ENCODE data around the gene AGAP6.
"Not testable (repeated sequence)": the region's sequence is repeated elsewhere in the genome, so short reads cannot be mapped to it uniquely, and the experiment has no call there.

The AGAP6 gene

DNA sequence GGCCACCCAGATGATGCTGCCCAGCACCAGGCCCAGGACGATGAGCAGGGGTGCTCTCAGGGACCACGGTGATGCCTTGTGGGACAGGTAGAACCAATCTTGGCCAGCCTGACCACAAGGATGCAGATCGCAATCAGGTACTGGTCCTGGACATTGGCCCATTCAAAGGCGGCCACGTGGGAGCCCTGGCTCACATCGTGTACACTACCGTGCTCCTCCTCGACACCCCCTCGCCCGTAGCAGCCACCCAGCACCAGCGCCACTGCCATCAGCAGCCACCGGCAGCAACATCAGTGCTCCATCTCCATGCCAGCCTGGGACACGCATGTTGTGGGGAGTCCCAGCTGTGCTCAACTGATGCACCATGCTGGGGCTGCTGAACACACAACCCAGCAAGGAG lies 39.0 kb downstream of the AGAP6 start:
- no peak for DNase-seq

DNA sequence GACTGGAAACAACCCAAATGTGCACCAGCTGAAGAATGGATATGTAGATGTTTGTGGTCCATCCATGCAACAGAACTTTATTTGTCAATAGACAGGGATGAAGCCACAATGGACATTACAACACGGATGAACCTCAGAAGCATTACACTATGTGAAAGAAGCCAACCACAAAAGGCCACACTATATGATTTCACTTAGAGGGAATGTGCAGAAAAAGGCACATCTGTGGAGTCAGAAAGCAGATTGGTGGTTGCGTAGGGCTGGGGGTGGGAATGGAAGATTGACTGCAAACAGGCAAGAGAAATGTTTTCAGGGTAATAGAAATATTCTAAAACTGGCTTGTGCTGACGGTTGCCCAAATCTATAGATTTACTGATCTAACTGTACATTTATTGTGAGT lies 45.3 kb downstream of the AGAP6 start:
- no peak for DNase-seq

DNA sequence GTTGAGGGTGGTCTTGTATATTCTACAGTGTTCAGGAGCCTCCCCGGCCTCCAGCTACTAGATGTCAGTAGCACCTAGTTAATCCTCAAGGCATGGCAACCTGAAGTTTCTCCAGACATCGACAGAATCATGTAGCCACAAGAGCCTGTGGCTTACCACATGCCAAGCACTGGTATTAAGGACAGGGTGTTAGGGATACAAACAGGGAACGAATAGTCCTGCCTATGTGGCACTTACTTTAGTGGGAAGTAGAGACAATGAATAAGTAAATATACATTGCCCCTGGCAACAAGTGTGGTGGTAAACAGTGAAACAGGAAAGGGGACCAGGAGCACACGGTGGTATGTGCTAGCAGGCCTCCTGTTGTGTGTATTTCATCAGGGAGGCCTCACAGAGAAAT lies 47.1 kb downstream of the AGAP6 start:
- not testable (repeated sequence) for DNase-seq

DNA sequence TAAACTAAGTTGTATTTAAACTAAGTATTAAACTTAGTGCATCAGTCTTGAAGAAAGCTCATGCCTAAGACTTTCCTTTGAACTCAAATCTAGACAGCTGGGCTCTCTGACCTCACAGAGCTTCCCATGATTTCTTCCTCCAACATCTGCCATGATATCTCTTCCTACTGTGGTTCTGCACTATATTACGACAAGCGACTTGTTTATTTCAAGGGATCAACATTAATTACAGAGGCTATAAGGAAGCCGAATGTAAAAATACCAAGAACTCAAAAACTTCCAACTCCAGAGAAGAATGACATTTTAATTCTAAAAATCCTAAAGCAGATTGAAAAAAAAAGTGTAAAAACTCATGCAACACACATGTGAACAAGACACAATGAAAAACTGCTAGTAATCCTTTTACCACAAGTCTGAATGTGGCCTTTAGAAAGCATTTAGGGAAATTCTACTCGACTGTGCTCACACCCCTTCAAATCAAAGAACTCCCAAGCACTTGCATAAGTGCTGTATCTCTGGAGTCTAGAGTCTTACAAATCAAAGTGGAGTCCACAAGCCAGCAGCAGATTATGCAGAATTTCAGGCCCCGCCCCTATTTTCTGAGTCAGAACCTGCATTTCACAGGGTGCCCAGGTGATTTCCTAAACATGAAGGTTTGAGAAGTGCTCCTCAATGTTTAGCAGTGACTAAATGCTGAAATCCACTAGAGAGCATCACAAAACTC lies 56.9 kb downstream of the AGAP6 start:
- DNase-seq = no peak

DNA sequence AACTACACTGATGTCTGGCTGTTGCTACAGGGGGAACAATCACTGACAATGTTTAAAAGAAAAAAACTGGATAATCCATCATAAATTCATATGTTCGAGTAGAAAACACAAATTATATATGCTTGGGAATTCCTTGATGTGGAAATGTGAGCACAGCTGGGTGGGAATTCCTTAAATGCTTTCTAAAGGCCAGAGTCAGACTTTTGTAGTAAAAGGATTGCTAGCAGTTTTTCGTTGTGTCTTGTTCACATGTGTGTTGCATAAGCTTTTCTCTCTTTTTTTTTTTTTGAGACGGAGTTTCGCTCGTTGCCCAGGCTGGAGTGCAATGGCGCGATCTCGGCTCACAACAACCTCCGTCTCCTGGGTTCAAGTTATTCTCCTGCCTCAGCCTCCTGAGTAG lies 58.3 kb downstream of the AGAP6 start:
- not testable (repeated sequence) for DNase-seq

DNA sequence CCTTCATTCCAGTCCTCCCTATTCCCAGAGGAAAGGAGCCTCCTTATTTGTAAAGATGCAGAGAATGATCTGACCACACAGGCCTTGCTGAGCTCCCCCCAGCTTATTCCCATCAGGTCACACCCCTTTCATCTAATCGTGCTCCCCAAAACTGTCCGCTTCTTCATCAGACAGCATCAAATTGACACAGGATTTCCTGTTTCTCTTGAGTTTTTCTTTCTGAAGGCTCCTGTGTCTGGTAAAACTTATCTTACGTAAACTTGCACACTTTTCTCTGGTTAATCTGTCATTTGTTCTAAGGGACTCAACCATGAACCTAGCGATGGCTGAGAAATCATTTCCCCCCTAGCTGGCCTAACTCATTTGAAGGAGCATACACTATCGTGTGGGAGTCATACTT lies 59.4 kb downstream of the AGAP6 start:
- not testable (repeated sequence) for DNase-seq

DNA sequence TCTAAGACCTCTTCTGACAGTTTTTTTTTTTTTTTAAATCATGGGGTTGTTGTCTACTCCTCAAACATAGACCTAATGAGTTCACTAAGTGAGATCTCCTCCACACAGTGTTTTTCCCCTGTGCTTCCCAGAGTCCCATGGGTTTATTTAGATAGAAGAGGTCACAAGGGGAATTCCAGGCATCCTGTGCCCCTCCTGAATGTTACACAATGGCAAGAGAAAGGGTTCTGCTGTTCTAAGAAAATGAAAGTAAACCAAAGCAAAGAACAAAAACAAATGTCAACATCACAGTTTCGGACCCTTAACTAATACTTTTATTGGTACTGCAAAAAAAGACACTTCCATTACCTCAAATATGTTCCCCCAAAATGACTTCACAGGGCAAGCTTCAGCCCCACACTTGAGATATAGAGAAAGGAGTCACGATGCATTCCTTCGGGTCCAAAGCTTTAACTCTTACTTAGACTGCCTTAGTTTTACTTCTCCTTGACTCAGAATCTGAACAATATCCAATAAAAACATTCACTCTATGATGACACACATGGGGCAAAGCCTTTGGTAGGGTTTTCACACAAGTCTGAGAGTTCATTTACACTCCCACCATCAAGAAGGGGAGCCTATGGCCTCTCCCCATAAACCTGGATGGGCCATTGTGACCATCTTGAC lies 63.9 kb downstream of the AGAP6 start:
- not testable (repeated sequence) for DNase-seq

DNA sequence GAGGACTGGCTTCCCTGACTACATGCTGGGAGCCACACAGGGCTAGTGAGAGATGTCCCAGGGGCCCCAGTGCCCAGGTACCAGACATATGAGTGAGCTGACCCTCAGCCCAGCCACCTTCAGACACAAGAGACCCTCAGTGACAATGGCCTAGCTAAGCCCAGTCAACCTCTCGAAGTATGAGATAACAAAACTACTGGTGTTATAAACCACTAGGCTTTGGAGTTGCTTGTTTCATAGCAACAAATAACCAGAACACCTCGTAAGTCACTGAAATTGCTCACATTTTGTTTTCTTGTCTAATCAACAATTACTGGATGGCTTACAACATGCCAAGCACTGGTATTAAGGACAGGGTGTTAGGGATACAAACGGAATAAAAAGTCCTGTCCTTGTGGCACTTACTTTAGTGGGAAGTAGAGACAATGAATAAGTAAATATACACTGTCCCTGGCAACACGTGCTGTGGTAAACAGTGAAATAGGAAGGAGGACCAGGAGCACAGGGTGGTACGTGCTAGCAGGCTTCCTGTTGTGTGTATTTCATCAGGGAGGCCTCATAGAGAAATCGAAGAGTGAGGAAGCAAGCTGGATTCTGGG lies 64.7 kb downstream of the AGAP6 start:
- not testable (repeated sequence) for DNase-seq

DNA sequence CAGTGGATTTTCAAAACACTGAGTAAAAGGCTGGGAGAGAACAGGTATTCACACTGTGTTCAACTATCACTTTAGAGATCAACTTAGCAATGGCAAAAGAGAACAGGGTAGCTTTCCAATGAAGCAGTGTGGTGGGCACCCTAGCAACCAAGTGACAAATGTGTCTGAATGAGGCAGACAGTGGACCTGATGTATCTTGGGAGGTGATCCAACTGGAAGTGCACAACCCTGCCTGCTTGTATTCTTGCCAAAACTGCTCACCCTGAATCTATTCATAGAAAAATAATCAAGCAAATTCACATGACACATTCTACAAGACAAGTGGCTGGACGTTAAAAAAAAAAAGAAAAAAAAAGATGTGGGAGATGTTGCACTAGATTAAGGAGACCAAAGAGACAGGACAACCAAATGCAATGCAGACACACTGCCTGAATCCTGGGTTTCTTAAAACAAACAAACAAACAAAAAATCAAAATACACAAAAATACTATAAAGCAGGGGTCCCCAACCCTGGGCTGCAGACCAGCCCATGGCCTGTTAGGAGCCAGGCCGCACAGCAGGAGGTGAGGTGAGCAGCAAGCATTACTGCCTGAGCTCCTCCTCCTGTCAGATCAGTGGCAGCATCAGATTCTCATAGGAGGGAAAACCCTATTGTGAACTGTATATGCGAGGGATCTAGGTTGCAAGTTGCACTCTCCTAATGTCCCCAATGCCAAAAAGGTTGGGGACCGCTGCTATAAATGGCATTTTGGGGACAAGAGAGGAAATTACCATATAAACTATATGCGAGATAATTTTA lies 67.5 kb downstream of the AGAP6 start:
- not testable (repeated sequence) for DNase-seq

DNA sequence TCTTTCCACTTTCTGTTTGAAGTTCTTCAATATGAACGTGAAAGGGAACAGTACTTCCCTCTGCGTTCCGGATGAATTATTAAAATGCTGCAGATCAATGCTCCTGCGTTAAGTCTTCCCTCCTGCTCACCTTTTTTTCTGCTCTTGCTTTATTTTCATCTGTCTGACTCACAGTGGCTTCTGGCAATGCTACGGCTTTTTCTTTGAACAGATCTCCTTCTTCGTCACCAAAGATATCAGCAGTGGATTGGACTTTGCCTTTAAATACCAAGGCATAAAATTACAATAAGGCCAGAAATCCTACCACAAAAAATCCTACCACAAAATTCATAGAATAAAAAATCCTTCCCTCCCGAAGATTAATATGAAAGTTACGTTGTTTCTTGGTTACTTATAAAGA lies 68.4 kb downstream of the AGAP6 start:
- DNase-seq = not testable (repeated sequence)

DNA sequence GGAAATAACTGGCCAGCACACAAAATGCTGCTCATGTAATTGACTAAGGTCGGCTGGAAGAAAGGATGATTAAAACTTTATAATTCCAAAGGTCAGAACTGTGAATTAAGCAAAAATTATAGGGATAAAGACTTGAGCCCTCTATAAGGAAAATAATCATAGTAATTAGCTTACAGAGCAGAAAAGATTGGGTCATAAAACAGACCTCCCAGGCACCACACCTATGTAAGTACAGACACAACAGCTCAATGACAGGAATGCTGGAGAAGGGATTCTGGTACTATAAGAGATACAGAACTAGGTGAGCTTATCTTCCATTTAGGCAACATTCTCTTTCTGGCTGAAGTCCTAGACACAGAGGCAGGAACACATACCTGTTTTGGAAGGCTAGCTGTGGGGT lies 70.5 kb downstream of the AGAP6 start:
- not testable (repeated sequence) for DNase-seq

DNA sequence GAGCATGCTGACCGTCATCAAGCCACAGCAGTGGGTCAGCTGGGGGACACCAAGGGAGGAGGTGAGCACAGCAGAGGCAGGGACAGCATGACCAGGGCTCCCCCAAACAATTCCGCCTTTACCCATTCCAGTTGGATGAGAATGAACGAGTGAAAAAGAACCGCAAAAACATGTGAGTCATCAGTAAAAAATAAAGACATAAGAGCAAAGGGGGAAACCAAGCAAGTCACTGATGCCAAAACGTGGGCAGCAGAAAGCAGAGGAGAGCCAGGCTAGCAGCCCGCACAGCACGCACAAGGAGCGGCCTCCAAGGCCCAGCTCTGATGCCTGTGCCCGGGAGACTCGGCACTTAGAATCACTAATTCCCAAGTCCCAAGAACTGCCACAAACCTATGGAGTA lies 71.7 kb downstream of the AGAP6 start:
- not testable (repeated sequence) for DNase-seq
